ENCODE results near the gene PAQR8. TPM values are rescaled to one million over a fixed set of nuclear protein-coding genes. Genes with fewer than 3 reads are reported as not detected.

The PAQR8 gene
- total RNA-seq, 1 donor from 2014 or later = 6.1 TPM

DNA sequence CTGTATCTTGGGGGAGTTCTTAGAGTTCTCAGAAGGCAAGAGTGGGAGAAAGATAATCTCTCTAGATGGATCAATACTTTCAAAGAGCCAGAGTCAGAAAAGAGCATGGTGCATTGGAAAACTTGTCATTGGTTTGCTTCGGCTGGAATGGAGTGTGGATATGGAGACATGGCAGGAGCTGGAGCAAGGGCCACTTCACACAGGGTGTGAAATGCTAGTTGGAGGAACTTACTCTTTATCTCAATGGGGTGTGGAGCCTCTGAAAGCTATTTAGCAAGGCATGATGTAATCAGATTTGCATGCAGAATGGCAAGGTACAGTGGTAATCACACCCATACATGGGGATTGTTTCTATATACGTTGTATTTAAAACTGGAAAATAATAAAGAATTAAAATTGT lies 31.5 kb upstream of the PAQR8 start:
- Histone ChIP-seq H3K4me1 (no peaks in the 10 kb centered on the region), H3K9me3 (no peaks in the 10 kb centered on the region), H3K36me3 (no peaks in the 10 kb centered on the region), H3K27ac (no peak overlapping the region), H3K4me3 (no peak overlapping the region), H3K27me3 (no peaks in the 10 kb centered on the region)
- DNase-seq (ENCODE audit: low spot score in 2 of 2) = no peak
- intact Hi-C loops (cut with DNase I) = no loop called here
- TF ChIP-seq, protein P1, sequence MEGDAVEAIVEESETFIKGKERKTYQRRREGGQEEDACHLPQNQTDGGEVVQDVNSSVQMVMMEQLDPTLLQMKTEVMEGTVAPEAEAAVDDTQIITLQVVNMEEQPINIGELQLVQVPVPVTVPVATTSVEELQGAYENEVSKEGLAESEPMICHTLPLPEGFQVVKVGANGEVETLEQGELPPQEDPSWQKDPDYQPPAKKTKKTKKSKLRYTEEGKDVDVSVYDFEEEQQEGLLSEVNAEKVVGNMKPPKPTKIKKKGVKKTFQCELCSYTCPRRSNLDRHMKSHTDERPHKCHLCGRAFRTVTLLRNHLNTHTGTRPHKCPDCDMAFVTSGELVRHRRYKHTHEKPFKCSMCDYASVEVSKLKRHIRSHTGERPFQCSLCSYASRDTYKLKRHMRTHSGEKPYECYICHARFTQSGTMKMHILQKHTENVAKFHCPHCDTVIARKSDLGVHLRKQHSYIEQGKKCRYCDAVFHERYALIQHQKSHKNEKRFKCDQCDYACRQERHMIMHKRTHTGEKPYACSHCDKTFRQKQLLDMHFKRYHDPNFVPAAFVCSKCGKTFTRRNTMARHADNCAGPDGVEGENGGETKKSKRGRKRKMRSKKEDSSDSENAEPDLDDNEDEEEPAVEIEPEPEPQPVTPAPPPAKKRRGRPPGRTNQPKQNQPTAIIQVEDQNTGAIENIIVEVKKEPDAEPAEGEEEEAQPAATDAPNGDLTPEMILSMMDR (IDR thresholded peaks at IDR 0.05) = no peak

DNA sequence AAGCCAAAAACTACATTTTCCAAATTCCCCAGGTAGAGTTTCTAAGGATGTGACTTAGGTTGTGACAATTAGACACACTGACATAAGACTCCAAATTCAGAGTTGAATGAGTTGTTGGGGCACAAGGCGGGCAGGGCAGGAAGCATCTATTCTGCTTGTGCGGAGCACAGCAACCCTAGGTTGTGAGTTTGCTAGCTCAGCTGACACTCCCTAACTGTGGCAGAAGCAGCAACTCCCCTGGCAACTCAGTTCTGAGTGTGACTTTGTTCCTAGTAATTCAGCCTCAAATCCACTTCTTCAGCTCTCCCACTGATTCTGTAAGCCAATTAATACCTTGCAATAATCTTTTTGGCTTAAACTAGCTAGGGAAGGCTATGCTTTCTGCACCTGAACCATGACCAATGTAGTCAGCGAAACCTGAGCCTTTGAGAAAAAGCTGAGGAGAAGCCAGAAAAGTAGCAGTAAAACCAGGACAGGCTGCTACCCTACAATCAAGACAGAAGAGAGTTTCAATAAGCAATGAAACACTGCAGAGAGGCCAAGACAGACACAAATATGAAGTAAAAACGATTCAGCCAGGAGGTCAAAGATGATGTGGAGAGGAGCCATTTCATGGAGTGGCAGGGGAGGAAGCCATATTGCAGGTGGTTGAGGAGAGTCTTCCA lies 30.0 kb upstream of the PAQR8 start:
- H3K4me1 ChIP-seq = no peaks in the 10 kb centered on the region
- no peaks in the 10 kb centered on the region for H3K9me3 ChIP-seq
- H3K27me3 ChIP-seq = no peaks in the 10 kb centered on the region
- H3K36me3 ChIP-seq = no peaks in the 10 kb centered on the region
- no peak for DNase-seq (ENCODE audit: low spot score in 2 of 2)
- no peak overlapping the region for H3K27ac ChIP-seq
- H3K4me3 ChIP-seq = no peak overlapping the region
- TF ChIP-seq, protein P1 (IDR thresholded peaks at IDR 0.05) = no peak
- intact Hi-C loops (cut with DNase I) = no loop called here

DNA sequence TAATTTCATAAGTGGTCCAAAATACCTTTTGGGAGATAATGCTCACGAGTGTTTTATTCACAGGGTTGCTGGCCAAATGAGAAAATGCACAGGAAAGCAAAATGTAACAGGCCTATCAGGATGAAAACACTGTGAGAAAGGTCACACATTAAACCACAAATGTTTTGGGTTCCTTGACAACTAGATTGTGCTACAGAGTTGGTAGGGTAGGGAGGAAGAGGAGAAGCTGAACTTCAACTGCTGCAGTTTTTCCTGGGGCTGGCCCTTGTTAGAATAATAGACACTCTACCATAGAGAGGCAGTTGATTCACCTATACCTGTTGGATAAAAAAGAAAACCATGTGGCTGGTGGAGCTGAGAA lies 28.1 kb upstream of the PAQR8 start:
- H3K4me1 ChIP-seq = no peaks in the 10 kb centered on the region
- H3K4me3 ChIP-seq = no peak overlapping the region
- H3K9me3 ChIP-seq = no peaks in the 10 kb centered on the region
- TF ChIP-seq, protein P1 (IDR thresholded peaks at IDR 0.05) = no peak
- no peak overlapping the region for H3K27ac ChIP-seq
- H3K27me3 ChIP-seq = no peaks in the 10 kb centered on the region
- intact Hi-C loops (cut with DNase I) = no loop called here
- DNase-seq (ENCODE audit: low spot score in 2 of 2) = no peak
- no peaks in the 10 kb centered on the region for H3K36me3 ChIP-seq

DNA sequence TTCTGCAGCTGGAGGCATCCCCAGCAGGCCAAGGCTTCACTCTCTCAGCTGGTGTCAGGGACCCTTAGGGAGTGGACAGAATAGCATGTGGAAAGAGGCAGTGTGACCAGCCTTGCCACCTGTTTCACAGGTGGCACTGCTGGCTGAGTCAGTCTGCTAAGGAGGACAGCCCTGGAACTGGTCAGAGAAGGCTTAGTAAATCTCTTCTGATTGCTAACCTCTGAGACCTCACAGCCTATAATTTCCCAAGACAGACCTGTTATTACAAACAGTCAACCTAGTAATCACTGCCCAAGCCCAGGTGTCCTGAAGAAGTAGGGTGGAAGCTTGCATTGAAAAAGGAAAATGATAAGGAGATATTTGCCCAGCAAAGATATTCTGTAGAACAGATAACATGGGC lies 26.4 kb upstream of the PAQR8 start:
- no peak overlapping the region for H3K4me3 ChIP-seq
- intact Hi-C loops (cut with DNase I) = no loop called here
- no peaks in the 10 kb centered on the region for H3K36me3 ChIP-seq
- no peaks in the 10 kb centered on the region for H3K9me3 ChIP-seq
- TF ChIP-seq, protein P1 (IDR thresholded peaks at IDR 0.05) = no peak
- no peaks in the 10 kb centered on the region for H3K27me3 ChIP-seq
- no peak for DNase-seq (ENCODE audit: low spot score in 2 of 2)
- H3K4me1 ChIP-seq = no peaks in the 10 kb centered on the region
- no peak overlapping the region for H3K27ac ChIP-seq

DNA sequence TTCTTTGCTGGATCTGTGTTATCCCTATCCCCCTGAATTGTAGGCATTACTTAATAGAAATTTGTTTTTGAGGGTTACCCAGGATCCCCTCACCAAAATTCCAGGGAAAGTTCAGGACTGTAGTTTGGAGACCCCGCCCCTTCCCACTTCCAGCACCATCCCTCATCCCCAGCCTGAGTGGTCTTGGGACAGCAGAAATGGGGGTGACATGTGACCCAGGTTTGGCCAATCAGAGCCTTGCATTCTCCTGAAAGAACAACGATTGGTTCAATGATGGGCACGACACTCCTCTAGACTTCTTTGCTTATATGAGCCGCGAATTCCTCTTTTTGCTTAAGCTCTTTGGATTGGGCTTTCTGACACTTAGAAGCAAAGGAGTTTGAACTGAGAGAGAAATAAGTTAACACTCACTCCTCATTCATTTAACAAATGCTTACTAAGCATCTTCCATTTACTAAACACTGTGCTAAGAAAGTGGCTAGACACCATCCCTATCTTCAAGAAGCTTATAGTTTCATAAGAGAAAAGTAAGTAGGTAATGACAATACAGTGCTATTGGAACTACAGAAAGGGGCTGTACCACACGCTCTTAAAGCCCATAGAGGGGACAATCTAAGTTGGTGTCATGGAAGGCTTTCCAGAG lies 24.9 kb upstream of the PAQR8 start:
- H3K27me3 ChIP-seq = no peaks in the 10 kb centered on the region
- H3K27ac ChIP-seq = no peak overlapping the region
- H3K4me1 ChIP-seq = no peaks in the 10 kb centered on the region
- no peaks in the 10 kb centered on the region for H3K9me3 ChIP-seq
- DNase-seq (ENCODE audit: low spot score in 2 of 2) = no peak
- no peaks in the 10 kb centered on the region for H3K36me3 ChIP-seq
- H3K4me3 ChIP-seq = no peak overlapping the region
- intact Hi-C loops (cut with DNase I) = no loop called here
- TF ChIP-seq, protein P1 (IDR thresholded peaks at IDR 0.05) = no peak
